Activated B cell treated with CpG ODN at 0.5 μM for 24 hours (primary cell): ENCODE data around the gene ELL2. TPM values are rescaled to one million over a fixed set of nuclear protein-coding genes. Genes with fewer than 3 reads are reported as not detected.

Source experiments
- ATAC-seq: fragments of 200-7000 bp; cut with Tn5 transposase; one replicate; pipeline ENCODE4 v1.10.0; 2021; ENCODE audit warnings: low read depth, mild to moderate bottlenecking, moderate library complexity
- CTCF ChIA-PET: fragments of 350-600 bp; sonication (Branson Sonifier 250); formaldehyde crosslinking; loops from one replicate; lab custom pipeline; 2021; ENCODE audit warnings: antibody characterized with exemption; lab: Charles Lee
- POLR2A ChIA-PET: fragments of 350-600 bp; sonication (Branson Sonifier 250); formaldehyde crosslinking; loops from one replicate; lab custom pipeline; 2021; ENCODE audit warnings: antibody characterized with exemption; lab: Charles Lee
- DNase-seq: peaks from one replicate; pipeline ENCODE4 v3.0.0; 2022
- H3K27ac Mint-ChIP-seq: one replicate; pipeline ENCODE4 v1.8.0; 2020; ENCODE audit warnings: mixed read lengths
- H3K27me3 Mint-ChIP-seq: one replicate; pipeline ENCODE4 v1.8.0; 2021; ENCODE audit warnings: mixed read lengths
- H3K36me3 Mint-ChIP-seq: one replicate; pipeline ENCODE4 v1.8.0; 2021; ENCODE audit warnings: low read depth, mixed read lengths
- H3K4me1 Mint-ChIP-seq: one replicate; pipeline ENCODE4 v1.8.0; 2021; ENCODE audit warnings: mixed read lengths
- H3K4me3 Mint-ChIP-seq: one replicate; pipeline ENCODE4 v1.8.0; 2020; ENCODE audit warnings: mild to moderate bottlenecking, mixed read lengths
- H3K9me3 Mint-ChIP-seq: one replicate; pipeline ENCODE4 v1.8.0; 2020; ENCODE audit warnings: mixed read lengths
- CTCF ChIP-seq: fragments of 200-600 bp; IDR thresholded peaks from one replicate; pipeline ENCODE4 v1.8.0; 2022; ENCODE audit warnings: antibody characterized with exemption, mild to moderate bottlenecking
- intact Hi-C: fragments of 100-400 bp; cut with micrococcal nuclease; formaldehyde crosslinking; loops from one replicate; pipeline ENCODE4 v1.15.1; 2024
- total RNA-seq: library from RNA; stranded (reverse); gene quantifications from 2 replicates; pipeline ENCODE4 v1.2.3, GENCODE V29; 2022

Gene ELL2
- total RNA-seq, 1 donor from 2014 or later = 56.0 TPM

- no peak for ATAC-seq
- Mint-ChIP-seq H3K36me3 (peaks cover 78% of the 10 kb centered on the region), H3K4me1 (no peaks in the 10 kb centered on the region), H3K4me3 (no peak overlapping the region), H3K27me3 (no peaks in the 10 kb centered on the region), H3K27ac (no peak overlapping the region), H3K9me3 (no peaks in the 10 kb centered on the region)
- CTCF ChIA-PET = no interaction called here
- DNase-seq = no peak
- POLR2A ChIA-PET = no interaction called here
- intact Hi-C loops = no loop called here
- no peak for TF ChIP-seq CTCF
Measured at GRCh38 chr5:95895771-95896170, 65.9 kb downstream of the ELL2 start.

- no peak for TF ChIP-seq CTCF
- Mint-ChIP-seq H3K27ac (no peak overlapping the region), H3K36me3 (peaks cover 78% of the 10 kb centered on the region), H3K4me3 (no peak overlapping the region), H3K27me3 (no peaks in the 10 kb centered on the region), H3K4me1 (no peaks in the 10 kb centered on the region), H3K9me3 (no peaks in the 10 kb centered on the region)
- DNase-seq (no peak), ATAC-seq (no peak)
- intact Hi-C loops = no loop called here
- POLR2A ChIA-PET = no interaction called here
- CTCF ChIA-PET = interaction anchor here (0.9 to 1.4 kb wide), 2 partner anchors 17 to 440 kb away, joined by 4 to 6 read pairs; no protein-coding TSS in a partner anchor
Measured at GRCh38 chr5:95895251-95895650, 66.4 kb downstream of the ELL2 start.

GRCh38 chr5:95892784-95893354 lies 68.8 kb downstream of the ELL2 start:
- DNase-seq (no peak), ATAC-seq (peak; percentile 54)
- Mint-ChIP-seq H3K27ac (no peak overlapping the region), H3K4me1 (no peaks in the 10 kb centered on the region), H3K27me3 (no peaks in the 10 kb centered on the region), H3K4me3 (no peak overlapping the region), H3K36me3 (peaks cover 76% of the 10 kb centered on the region), H3K9me3 (no peaks in the 10 kb centered on the region)
- intact Hi-C loops = loop anchor here (1.0 to 2.0 kb wide), 2 partner anchors 34 to 443 kb away; no protein-coding TSS in a partner anchor
- TF ChIP-seq CTCF = no peak
- ChIA-PET POLR2A (no interaction called here), CTCF (interaction anchor here (1.0 to 1.6 kb wide), 4 partner anchors 36 to 445 kb away, joined by 3 to 16 read pairs (median 8); no protein-coding TSS in a partner anchor)

- Mint-ChIP-seq H3K27ac (no peak overlapping the region), H3K4me3 (no peak overlapping the region), H3K36me3 (peaks cover 67% of the 10 kb centered on the region), H3K9me3 (no peaks in the 10 kb centered on the region), H3K27me3 (no peaks in the 10 kb centered on the region), H3K4me1 (no peaks in the 10 kb centered on the region)
- ChIA-PET POLR2A (no interaction called here), CTCF (no interaction called here)
- intact Hi-C loops = no loop called here
- TF ChIP-seq CTCF = no peak
- DNase-seq (no peak), ATAC-seq (no peak)
Measured at GRCh38 chr5:95891499-95891898, 70.2 kb downstream of the ELL2 start.

- no peak overlapping the region for H3K27ac Mint-ChIP-seq
Measured at GRCh38 chr5:95889076-95889475, 72.6 kb downstream of the ELL2 start.

More at GRCh38 chr5:95889076-95889475, 72.6 kb downstream of the ELL2 start:
- intact Hi-C loops = no loop called here
- no peak for TF ChIP-seq CTCF
- no peak for DNase-seq
- POLR2A ChIA-PET = no interaction called here
- ATAC-seq = no peak
- Mint-ChIP-seq H3K36me3 (peaks cover 48% of the 10 kb centered on the region), H3K4me1 (peaks cover 7% of the 10 kb centered on the region), H3K4me3 (no peak overlapping the region), H3K9me3 (no peaks in the 10 kb centered on the region), H3K27me3 (no peaks in the 10 kb centered on the region)
- CTCF ChIA-PET = interaction anchor here (1.2 kb wide), 1 partner anchor 108 kb away, joined by 3 read pairs; no protein-coding TSS in a partner anchor
